ENCODE measurements around the gene RAD51B.

Gene RAD51B

DNA sequence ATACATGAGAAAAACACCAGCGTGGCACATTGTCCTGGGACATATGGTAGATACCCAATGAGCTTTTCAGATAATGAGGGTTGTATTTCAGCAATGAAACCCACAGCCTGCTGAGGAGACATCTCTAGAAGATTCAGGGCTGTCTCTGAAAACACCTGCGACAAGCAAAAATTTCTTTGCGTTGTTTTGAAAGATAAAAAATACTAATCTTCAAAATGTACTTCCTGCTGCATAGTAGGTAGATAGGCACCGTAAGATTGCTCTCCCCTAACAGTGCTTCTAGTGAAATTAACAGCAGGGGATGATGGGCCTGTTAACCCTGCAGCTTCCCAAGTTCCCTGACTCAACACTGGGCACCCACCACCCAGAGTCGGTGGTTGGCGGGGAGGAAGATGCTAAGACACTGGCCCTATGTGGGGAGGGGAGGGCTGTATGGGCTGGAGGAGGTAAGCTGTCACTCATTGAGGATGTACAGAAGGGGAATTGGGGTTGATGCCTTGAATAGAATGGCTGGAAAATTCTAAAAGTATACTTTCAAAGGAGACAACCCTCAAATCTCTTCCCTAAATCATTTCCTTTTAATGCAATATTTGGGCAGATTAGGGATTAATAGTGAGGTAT is 953.3 kb downstream of the RAD51B start:
- no peak for DNase-seq

DNA sequence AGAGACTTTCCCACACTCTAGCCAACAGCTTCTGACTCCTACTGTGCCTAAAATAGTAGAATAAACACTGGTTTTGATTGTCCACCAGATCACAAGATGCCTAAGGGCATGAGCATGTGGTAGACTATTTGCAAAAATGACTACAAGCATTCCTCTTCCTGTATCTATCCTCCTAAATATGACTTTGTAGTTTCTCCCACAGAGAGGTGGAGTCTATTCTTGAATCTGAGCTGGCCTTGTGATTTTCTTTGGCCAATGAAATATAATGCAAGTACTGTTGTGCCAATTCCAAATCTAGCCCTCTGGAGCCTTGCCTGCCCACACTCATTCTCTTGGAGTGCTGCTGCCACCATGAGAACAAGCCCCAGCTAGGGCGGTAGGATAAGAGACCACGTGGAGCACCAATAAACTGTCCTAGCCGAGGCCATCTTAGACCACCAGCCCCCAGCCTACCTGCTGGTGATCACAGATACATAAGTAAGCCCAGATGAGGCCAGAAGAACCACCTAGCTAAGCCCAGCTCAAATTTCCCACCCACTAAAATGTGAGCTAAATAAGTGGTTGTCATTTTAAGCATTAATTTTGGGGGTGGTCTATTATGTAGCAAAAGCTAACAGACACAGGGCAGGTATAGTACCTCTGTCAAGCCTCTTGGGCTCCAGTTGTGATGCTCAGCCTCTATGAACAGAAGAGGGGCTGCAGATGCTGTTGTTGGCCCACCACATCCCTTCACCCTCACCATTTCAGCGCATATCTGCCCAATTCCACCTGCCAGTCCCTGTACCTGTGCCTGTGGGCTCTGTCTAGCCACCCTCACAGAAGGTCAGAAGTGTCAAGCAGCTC is 955.4 kb downstream of the RAD51B start:
- DNase-seq = no peak

- no peak for DNase-seq
Measured at GRCh38 chr14:68775614-68776126, 956.1 kb downstream of the RAD51B start.

DNA sequence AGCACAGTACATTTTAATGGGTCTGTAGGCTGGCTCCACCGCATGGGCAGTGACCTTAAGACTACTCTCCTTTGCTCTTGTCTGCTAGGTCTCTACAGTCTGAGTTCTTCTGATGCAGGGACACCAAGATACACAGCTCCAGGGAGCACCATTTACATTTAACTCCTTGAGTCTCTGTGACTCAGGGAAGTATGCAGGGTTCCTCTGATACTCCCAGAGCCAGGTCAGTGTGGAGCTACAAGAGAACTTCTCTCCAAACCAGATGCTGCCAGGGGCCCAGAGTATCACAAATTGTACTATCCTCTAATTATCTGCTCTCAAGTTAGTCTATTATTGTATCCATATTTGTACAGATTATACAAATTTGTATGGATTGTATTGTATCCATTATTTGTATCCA is 958.1 kb downstream of the RAD51B start:
- no peak for DNase-seq

Data from activated T-cell treated with anti-CD3 and anti-CD28 coated beads for 4 hours (primary cell).